ENCODE measurements around the gene SPO11. TPM values are rescaled to one million over a fixed set of nuclear protein-coding genes. Genes with fewer than 3 reads are reported as not detected.

Gene SPO11
- total RNA-seq, 1 donor from 2014 or later, result not detected

DNA sequence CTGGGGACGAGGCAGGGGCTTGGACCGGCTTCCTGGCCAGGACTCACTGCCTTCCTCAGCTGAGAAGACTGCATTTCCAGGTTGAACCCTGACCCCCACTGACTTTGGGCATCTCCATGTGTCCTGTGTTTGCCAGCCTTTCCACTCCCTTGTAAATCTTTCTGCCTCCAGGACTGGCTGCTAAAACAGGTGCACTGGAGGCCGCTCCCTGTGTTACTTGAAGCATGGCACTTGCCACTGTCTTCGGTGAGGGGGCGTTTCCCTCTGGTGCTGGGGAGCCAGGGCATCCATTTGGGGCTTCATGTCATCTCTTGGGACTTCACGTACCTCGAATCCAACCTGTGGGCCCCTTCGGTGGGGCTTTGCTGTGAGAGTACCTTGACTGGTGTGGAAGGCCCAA, 54.9 kb downstream of the SPO11 start:
- Mint-ChIP-seq H3K4me1 (peaks cover 8% of the 10 kb centered on the region), H3K27me3 (ENCODE audit: insufficient read depth, low read depth) (peaks cover 5% of the 10 kb centered on the region), H3K36me3 (no peaks in the 10 kb centered on the region), H3K9me3 (no peaks in the 10 kb centered on the region), H3K4me3 (no peak overlapping the region), H3K27ac (no peak overlapping the region)
- H2AFZ ChIP-seq (replicated peaks), result no peak overlapping the region
- H3K9me3 ChIP-seq (ENCODE audit: low read depth), result no peaks in the 10 kb centered on the region
- H3K4me1 ChIP-seq, result peaks cover 6% of the 10 kb centered on the region
- H3K9ac ChIP-seq, result no peak overlapping the region
- H3K27me3 ChIP-seq, result peaks cover 2% of the 10 kb centered on the region
- H4K20me1 ChIP-seq (ENCODE audit: low read depth), result no peaks in the 10 kb centered on the region
- no peak for DNase-seq (ENCODE audit: low spot score)
- no peaks in the 10 kb centered on the region for H3K79me2 ChIP-seq (ENCODE audit: low read depth)
- H3F3A ChIP-seq (ENCODE audit: low read depth), result peaks cover 24% of the 10 kb centered on the region
- no peak overlapping the region for H3K27ac ChIP-seq
- H3K4me2 ChIP-seq, result no peak overlapping the region
- no peak overlapping the region for H3K4me3 ChIP-seq
- no peaks in the 10 kb centered on the region for H3K36me3 ChIP-seq
- TF ChIP-seq EZH2 (IDR thresholded peaks at IDR 0.05) (no peak), EZH2phosphoT487 (IDR thresholded peaks at IDR 0.05) (no peak)
- TF ChIP-seq, protein P1, sequence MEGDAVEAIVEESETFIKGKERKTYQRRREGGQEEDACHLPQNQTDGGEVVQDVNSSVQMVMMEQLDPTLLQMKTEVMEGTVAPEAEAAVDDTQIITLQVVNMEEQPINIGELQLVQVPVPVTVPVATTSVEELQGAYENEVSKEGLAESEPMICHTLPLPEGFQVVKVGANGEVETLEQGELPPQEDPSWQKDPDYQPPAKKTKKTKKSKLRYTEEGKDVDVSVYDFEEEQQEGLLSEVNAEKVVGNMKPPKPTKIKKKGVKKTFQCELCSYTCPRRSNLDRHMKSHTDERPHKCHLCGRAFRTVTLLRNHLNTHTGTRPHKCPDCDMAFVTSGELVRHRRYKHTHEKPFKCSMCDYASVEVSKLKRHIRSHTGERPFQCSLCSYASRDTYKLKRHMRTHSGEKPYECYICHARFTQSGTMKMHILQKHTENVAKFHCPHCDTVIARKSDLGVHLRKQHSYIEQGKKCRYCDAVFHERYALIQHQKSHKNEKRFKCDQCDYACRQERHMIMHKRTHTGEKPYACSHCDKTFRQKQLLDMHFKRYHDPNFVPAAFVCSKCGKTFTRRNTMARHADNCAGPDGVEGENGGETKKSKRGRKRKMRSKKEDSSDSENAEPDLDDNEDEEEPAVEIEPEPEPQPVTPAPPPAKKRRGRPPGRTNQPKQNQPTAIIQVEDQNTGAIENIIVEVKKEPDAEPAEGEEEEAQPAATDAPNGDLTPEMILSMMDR (IDR thresholded peaks at IDR 0.05), result no peak

DNA sequence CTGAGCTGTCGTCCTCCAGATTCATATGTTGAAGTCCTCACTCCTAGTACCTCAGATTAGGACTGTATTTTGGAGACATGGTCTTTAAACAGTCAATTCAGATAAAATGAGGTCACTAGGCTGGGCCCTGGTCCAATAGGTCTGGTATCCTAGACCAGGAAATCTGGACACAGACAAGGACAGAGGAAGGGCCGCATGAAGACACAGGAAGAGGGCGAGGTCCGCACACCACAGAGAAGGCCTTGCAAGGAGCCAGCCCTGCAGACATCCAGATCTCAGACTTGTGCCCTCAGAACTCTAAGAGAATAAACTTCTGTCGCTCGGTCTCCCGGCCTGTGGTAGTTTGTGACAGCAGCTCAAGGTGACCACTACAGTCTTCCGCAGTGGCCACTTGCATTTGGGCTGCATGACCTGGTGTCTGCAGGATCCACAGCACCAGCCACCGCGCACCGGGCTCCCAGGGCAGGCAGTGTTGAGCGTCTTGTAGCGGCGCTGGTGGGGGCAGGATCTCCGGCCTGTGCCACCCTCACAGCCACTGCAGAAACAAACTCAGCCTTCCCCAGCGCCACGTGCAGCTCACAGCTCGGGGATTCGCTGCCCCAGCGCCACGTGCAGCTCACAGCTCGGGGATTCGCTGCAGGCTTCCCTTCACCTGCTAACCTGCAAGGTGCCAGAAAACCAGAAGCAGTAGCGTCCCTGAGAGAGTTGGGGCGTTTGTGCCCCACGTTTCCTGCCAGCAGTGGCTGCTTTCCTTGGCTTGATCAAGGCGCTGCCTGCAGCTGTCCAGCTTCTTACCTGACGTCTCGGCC, 55.6 kb downstream of the SPO11 start:
- Histone ChIP-seq H3K27ac (no peak overlapping the region), H3K9me3 (ENCODE audit: low read depth) (no peaks in the 10 kb centered on the region), H3K4me3 (no peak overlapping the region), H2AFZ (replicated peaks) (no peak overlapping the region), H3K36me3 (no peaks in the 10 kb centered on the region), H3K27me3 (peaks cover 9% of the 10 kb centered on the region), H3K4me1 (peaks cover 10% of the 10 kb centered on the region), H3K4me2 (no peak overlapping the region), H3K79me2 (ENCODE audit: low read depth) (no peaks in the 10 kb centered on the region), H4K20me1 (ENCODE audit: low read depth) (no peaks in the 10 kb centered on the region), H3K9ac (no peak overlapping the region), H3F3A (ENCODE audit: low read depth) (peaks cover 21% of the 10 kb centered on the region)
- no peaks in the 10 kb centered on the region for H3K9me3 Mint-ChIP-seq
- peaks cover 4% of the 10 kb centered on the region for H3K27me3 Mint-ChIP-seq (ENCODE audit: insufficient read depth, low read depth)
- no peak overlapping the region for H3K27ac Mint-ChIP-seq
- H3K4me3 Mint-ChIP-seq, result no peak overlapping the region
- DNase-seq (ENCODE audit: low spot score), result no peak
- TF ChIP-seq EZH2 (IDR thresholded peaks at IDR 0.05), result no peak
- TF ChIP-seq, protein P1 (IDR thresholded peaks at IDR 0.05), result no peak
- no peaks in the 10 kb centered on the region for H3K36me3 Mint-ChIP-seq
- H3K4me1 Mint-ChIP-seq, result peaks cover 11% of the 10 kb centered on the region

DNA sequence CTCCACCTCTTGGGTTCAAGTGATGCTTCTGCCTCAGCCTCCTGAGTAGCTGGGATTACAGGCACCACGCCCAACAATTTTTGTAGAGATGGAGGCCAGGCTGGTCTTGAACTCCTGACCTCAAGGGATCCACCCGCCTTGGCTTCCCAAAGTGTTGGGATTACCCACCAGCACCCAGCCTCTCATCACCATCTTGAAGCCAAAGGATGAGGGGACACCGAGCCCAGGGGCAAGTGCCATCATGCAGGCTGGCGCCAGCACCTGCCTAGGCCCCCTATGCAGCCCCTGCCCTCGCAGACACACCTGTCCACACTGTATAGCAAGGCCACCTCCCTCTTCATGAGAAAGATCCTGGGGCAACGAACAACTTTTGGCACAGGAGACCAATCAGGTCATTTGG, 56.3 kb downstream of the SPO11 start:
- Histone ChIP-seq H4K20me1 (ENCODE audit: low read depth) (no peaks in the 10 kb centered on the region), H3K9ac (no peak overlapping the region), H2AFZ (replicated peaks) (no peak overlapping the region), H3K9me3 (ENCODE audit: low read depth) (no peaks in the 10 kb centered on the region), H3K36me3 (no peaks in the 10 kb centered on the region), H3K27me3 (peaks cover 17% of the 10 kb centered on the region), H3K4me3 (no peak overlapping the region), H3K27ac (no peak overlapping the region), H3F3A (ENCODE audit: low read depth) (peaks cover 29% of the 10 kb centered on the region), H3K4me1 (peaks cover 18% of the 10 kb centered on the region), H3K4me2 (no peak overlapping the region), H3K79me2 (ENCODE audit: low read depth) (no peaks in the 10 kb centered on the region)
- no peak overlapping the region for H3K4me3 Mint-ChIP-seq
- H3K27ac Mint-ChIP-seq, result no peak overlapping the region
- H3K4me1 Mint-ChIP-seq, result peaks cover 17% of the 10 kb centered on the region
- no peak for DNase-seq (ENCODE audit: low spot score)
- peaks cover 2% of the 10 kb centered on the region for H3K27me3 Mint-ChIP-seq (ENCODE audit: insufficient read depth, low read depth)
- TF ChIP-seq, protein P1 (IDR thresholded peaks at IDR 0.05), result no peak
- TF ChIP-seq EZH2phosphoT487 (IDR thresholded peaks at IDR 0.05) (no peak), EZH2 (IDR thresholded peaks at IDR 0.05) (no peak)
- H3K36me3 Mint-ChIP-seq, result no peaks in the 10 kb centered on the region
- H3K9me3 Mint-ChIP-seq, result no peaks in the 10 kb centered on the region
